ENCODE results near the gene TRIM63. TPM values are rescaled to one million over a fixed set of nuclear protein-coding genes. Genes with fewer than 3 reads are reported as not detected.

TRIM63 gene
- total RNA-seq, 4 donors from 2014 or later = 0.32 to 1.8 TPM; not detected in 2

DNA sequence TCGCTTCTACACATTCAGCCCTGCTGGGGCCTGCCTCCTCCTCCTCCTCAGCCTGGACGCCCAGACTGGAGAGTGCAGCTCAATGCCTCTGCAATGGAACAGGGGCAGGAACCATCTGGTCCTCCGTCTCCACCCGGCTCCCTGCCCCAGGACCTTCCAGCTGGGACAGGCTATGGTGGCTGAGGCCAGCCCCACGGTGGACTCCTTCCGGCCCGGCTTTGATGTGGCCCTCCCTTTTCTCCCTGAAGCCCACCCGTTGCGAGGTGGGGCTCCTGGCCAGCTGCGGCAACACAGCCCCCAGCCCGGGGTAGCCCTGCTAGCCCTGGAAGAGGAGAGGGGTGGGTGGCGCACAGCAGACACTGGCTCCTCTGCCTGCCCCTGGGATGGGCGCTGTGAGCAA lies 44.4 kb downstream of the TRIM63 start:
- H3K4me1 ChIP-seq = peaks cover 0 to 5% (median 2%) of the 10 kb centered on the region in 4 donors
- intact Hi-C loops (cut with DNase I; ENCODE audit: low total_unique reads) (no loop called here), in situ Hi-C loops (cut with MboI; ENCODE audit: low pct_ligation_motif_present in 1 of 4, low pct_unique_long_range_greater_than_20kb in 1 of 4, low sequenced_read_pairs in 3 of 4) (no loop called here)
- H3K27me3 ChIP-seq = no peaks in the 10 kb centered on the region
- 76% methylated on average over 10 of the region's 13 CpGs; no CpG with 5 or more reads in 1 of the 2 donors for WGBS, 2 donors (ENCODE audit: low coverage in 1 of 2)
- no peaks in the 10 kb centered on the region for H3K36me3 ChIP-seq
- no peaks in the 10 kb centered on the region for H3K9me3 ChIP-seq
- H3K27ac ChIP-seq = no peak overlapping the region
- no peak for DNase-seq
- no peak overlapping the region for H3K4me3 ChIP-seq
- TF ChIP-seq, protein P1, sequence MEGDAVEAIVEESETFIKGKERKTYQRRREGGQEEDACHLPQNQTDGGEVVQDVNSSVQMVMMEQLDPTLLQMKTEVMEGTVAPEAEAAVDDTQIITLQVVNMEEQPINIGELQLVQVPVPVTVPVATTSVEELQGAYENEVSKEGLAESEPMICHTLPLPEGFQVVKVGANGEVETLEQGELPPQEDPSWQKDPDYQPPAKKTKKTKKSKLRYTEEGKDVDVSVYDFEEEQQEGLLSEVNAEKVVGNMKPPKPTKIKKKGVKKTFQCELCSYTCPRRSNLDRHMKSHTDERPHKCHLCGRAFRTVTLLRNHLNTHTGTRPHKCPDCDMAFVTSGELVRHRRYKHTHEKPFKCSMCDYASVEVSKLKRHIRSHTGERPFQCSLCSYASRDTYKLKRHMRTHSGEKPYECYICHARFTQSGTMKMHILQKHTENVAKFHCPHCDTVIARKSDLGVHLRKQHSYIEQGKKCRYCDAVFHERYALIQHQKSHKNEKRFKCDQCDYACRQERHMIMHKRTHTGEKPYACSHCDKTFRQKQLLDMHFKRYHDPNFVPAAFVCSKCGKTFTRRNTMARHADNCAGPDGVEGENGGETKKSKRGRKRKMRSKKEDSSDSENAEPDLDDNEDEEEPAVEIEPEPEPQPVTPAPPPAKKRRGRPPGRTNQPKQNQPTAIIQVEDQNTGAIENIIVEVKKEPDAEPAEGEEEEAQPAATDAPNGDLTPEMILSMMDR (IDR thresholded peaks at IDR 0.05) = no peak
- no peak for TF ChIP-seq POLR2AphosphoS5 (IDR thresholded peaks at IDR 0.05)
- no peak for TF ChIP-seq POLR2A (IDR thresholded peaks at IDR 0.05)
- TF ChIP-seq EP300 (IDR thresholded peaks at IDR 0.05; ENCODE audit: low read depth) = no peak

DNA sequence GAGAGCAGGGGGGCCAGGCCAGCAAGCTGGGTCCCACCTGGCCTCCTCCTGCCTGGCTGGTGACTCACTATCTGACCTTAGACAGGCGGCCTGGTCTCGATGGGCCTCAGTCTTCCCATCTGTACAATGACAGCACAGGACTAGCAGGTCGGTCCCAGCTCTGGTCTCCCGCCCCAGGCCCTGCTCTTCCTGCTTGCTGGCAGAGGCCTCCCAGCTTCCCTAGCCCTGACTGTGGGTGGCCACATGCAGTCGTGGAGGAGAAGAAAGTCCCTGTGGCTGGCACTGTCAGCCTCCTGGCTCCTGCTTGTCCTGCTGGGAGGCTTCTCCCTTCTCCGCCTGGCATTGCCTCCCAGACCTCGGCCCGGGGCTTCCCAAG lies 45.0 kb downstream of the TRIM63 start:
- Histone ChIP-seq H3K4me3 (no peak overlapping the region), H3K4me1 (peaks cover 0 to 5% (median 2%) of the 10 kb centered on the region in 4 donors), H3K27me3 (no peaks in the 10 kb centered on the region), H3K9me3 (no peaks in the 10 kb centered on the region), H3K27ac (no peak overlapping the region), H3K36me3 (no peaks in the 10 kb centered on the region)
- TF ChIP-seq, protein P1 (IDR thresholded peaks at IDR 0.05) = no peak
- TF ChIP-seq EP300 (IDR thresholded peaks at IDR 0.05; ENCODE audit: low read depth) (no peak), POLR2AphosphoS5 (IDR thresholded peaks at IDR 0.05) (no peak), POLR2A (IDR thresholded peaks at IDR 0.05) (no peak)
- intact Hi-C loops (cut with DNase I; ENCODE audit: low total_unique reads) (no loop called here), in situ Hi-C loops (cut with MboI; ENCODE audit: low pct_ligation_motif_present in 1 of 4, low pct_unique_long_range_greater_than_20kb in 1 of 4, low sequenced_read_pairs in 3 of 4) (no loop called here)
- DNase-seq = no peak
- 20 to 67% methylated on average over 1 to 3 of the region's 8 CpGs for WGBS, 2 donors (ENCODE audit: low coverage in 1 of 2)

DNA sequence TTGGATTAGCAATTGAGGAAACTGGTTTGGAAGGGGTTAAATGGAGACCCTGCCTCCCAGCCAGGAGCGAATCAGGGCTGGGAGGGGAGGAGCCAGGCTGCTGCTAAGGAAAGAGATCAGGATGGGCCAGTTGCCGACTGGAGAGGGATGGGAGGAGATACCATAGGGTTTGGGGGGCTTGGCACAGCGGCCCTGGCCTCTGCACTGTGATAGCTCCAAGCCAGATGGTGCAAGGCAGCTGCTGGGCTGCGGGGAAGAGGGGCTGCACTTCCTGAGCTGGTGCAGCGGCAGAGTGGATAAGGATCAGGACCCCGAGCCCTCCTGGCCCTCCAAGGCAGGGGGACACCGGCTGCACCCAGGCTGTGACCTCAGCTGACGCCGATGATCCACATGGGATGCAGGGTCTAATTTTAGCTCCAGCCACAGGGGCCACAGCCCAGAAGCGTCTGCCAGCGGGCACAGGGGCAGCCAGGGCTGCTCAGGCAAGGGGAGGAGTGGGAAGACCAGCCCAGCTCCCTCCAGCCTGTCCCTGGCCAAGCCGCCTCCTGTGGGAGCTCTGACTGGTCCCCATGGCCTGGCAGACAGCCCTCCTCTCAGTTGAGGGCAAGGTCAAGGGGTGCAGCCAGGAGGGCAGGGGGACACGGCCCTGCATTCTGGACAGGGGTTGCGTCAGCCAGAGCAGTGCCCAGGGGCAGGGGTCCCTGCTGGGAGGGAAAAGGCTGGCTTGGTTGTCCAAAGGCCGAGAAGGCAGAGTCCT lies 45.6 kb downstream of the TRIM63 start, which contains the start of gene EXTL1:
EXTL1 (plus strand) TSS at position 129 of the 757 bp plus-strand sequence. CDS start 872 bp downstream, outside the sequence.
- DNase-seq = no peak
- peaks cover 0 to 5% (median 2%) of the 10 kb centered on the region in 4 donors for H3K4me1 ChIP-seq
- H3K27me3 ChIP-seq = no peaks in the 10 kb centered on the region
- intact Hi-C loops (cut with DNase I; ENCODE audit: low total_unique reads) = no loop called here
- no peak within 1 kb of the TSS for H3K27ac ChIP-seq
- in situ Hi-C loops (cut with MboI; ENCODE audit: low pct_ligation_motif_present in 1 of 4, low pct_unique_long_range_greater_than_20kb in 1 of 4, low sequenced_read_pairs in 3 of 4) = no loop called here
- no peak within 1 kb of the TSS for H3K4me3 ChIP-seq
- TF ChIP-seq EP300 (IDR thresholded peaks at IDR 0.05; ENCODE audit: low read depth) = no peak
- TF ChIP-seq, protein P1 (IDR thresholded peaks at IDR 0.05) = no peak
- TF ChIP-seq POLR2A (IDR thresholded peaks at IDR 0.05) = no peak
- no peak for TF ChIP-seq POLR2AphosphoS5 (IDR thresholded peaks at IDR 0.05)
- H3K9me3 ChIP-seq = no peaks in the 10 kb centered on the region
- H3K36me3 ChIP-seq = no peaks in the 10 kb centered on the region
- WGBS, 2 donors (ENCODE audit: low coverage in 1 of 2) = 40 to 48% methylated on average over 3 to 15 of the region's 15 CpGs

DNA sequence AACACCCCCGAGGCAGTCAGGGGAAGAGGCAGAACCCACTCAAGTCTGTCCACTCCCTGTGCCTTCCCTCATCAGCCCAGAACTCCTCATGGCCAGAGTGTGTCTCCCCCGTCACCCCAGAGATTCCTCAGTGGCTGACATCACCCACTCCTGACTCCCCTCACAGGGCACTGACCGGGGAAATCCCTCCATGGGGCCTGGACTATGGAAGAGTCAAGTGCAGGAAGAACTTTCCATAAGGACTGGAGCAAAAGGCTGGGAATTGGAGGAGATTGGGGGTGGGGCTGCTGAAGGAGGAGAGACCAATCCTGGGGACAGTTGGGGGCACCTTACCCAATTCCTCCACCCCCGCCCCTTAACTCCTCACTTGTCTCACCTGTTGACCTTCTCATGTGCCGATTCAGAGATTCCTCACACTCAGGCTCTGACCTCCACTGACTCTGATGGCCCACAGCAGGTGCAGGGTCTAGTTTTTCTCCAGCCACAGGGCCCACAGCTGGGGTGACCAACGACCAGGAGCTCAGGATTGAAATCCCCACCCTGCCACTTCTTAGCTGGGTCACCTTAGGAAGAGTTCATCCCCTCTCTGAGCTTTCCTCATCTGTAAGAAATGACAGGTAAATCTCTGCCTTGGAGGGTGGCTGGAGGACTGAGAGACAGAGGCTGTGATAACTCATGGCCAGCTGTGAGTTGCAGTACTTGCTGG lies 46.3 kb downstream of the TRIM63 start:
- Histone ChIP-seq H3K9me3 (no peaks in the 10 kb centered on the region), H3K27ac (no peak overlapping the region), H3K4me3 (no peak overlapping the region), H3K4me1 (peaks cover 0 to 5% (median 2%) of the 10 kb centered on the region in 4 donors), H3K36me3 (no peaks in the 10 kb centered on the region), H3K27me3 (no peaks in the 10 kb centered on the region)
- in situ Hi-C loops (cut with MboI; ENCODE audit: low pct_ligation_motif_present in 1 of 4, low pct_unique_long_range_greater_than_20kb in 1 of 4, low sequenced_read_pairs in 3 of 4) = no loop called here
- TF ChIP-seq, protein P1 (IDR thresholded peaks at IDR 0.05) = no peak
- TF ChIP-seq POLR2AphosphoS5 (IDR thresholded peaks at IDR 0.05) = no peak
- TF ChIP-seq EP300 (IDR thresholded peaks at IDR 0.05; ENCODE audit: low read depth) = no peak
- no peak for TF ChIP-seq POLR2A (IDR thresholded peaks at IDR 0.05)
- 63% methylated on average over 6 of the region's 6 CpGs; no CpG with 5 or more reads in 1 of the 2 donors for WGBS, 2 donors (ENCODE audit: low coverage in 1 of 2)
- intact Hi-C loops (cut with DNase I; ENCODE audit: low total_unique reads) = no loop called here
- no peak for DNase-seq
